Ammon's horn (tissue), 1 donor: Measurements from ENCODE around the gene OTX2.

ENCODE experiments used
- DNase-seq: peaks from one replicate; pipeline ENCODE4 v3.0.0-alpha.2; 2016; ENCODE audit warnings: low spot score

Gene OTX2

GRCh38 chr14:56810147-56810719 is at the start of gene OTX2:
OTX2 (minus strand) TSS chr14:56810479; CDS start chr14:56805456, 5,023 bp downstream.
- no peak for DNase-seq

GRCh38 chr14:56858422-56858821 is 48.1 kb upstream of the OTX2 start:
- DNase-seq, result no peak

GRCh38 chr14:56857216-56857615 is 46.9 kb upstream of the OTX2 start:
- no peak for DNase-seq

GRCh38 chr14:56855891-56856461 is 45.7 kb upstream of the OTX2 start:
- DNase-seq, result peak; percentile 64

GRCh38 chr14:56854325-56854724 is 44.0 kb upstream of the OTX2 start:
- DNase-seq, result no peak

- DNase-seq, result no peak
Measured at GRCh38 chr14:56846970-56847930, 37.0 kb upstream of the OTX2 start.

GRCh38 chr14:56844406-56845002 is 34.2 kb upstream of the OTX2 start:
- DNase-seq, result no peak

- DNase-seq, result no peak
Measured at GRCh38 chr14:56841611-56842010, 31.3 kb upstream of the OTX2 start.

GRCh38 chr14:56840221-56840620 is 29.9 kb upstream of the OTX2 start:
- no peak for DNase-seq

GRCh38 chr14:56829151-56829550 is 18.9 kb upstream of the OTX2 start:
- no peak for DNase-seq

- DNase-seq, result no peak
Measured at GRCh38 chr14:56826214-56826613, 15.9 kb upstream of the OTX2 start.

- no peak for DNase-seq
Measured at GRCh38 chr14:56821805-56822610, 11.7 kb upstream of the OTX2 start.

- DNase-seq, result no peak
Measured at GRCh38 chr14:56821177-56821576, 10.9 kb upstream of the OTX2 start.

GRCh38 chr14:56817396-56817921 is 7.2 kb upstream of the OTX2 start:
- DNase-seq, result no peak

- no peak for DNase-seq
Measured at GRCh38 chr14:56816574-56817391, 6.5 kb upstream of the OTX2 start.

- DNase-seq, result no peak
Measured at GRCh38 chr14:56815745-56816144, 5.5 kb upstream of the OTX2 start.

- no peak for DNase-seq
Measured at GRCh38 chr14:56814969-56815700, 4.9 kb upstream of the OTX2 start.

- DNase-seq, result no peak
Measured at GRCh38 chr14:56814519-56814959, 4.3 kb upstream of the OTX2 start.

GRCh38 chr14:56813143-56813551 is 2.9 kb upstream of the OTX2 start:
- no peak for DNase-seq
